Small intestine (tissue), 7 donors: Measurements from ENCODE around the gene MIXL1. TPM values are rescaled to one million over a fixed set of nuclear protein-coding genes. Genes with fewer than 3 reads are reported as not detected.
"Not testable (repeated sequence)": the region's sequence is repeated elsewhere in the genome, so short reads cannot be mapped to it uniquely, and the experiment has no call there.

ENCODE experiments used
- DNase-seq, 2 donors: peaks; one replicate each; pipeline versions ENCODE4 v3.0.0 to v3.0.0-alpha.2; 2013
- FAIRE-seq: peaks from 2 replicates; lab custom pipeline; 2012; peaks lifted over from hg19 to GRCh38; lab: Jason Lieb, UNC
- H3K27ac ChIP-seq, 3 donors: one replicate each; pipeline ENCODE4 v1.5.1; 2013; ENCODE audit warnings: low read length in 2 of 3, mild to moderate bottlenecking in 2 of 3, control low read depth in 1 of 3, inconsistent platforms in 1 of 3, low read depth in 1 of 3, moderate library complexity in 1 of 3
- H3K27me3 ChIP-seq, 3 donors: one replicate each; pipeline ENCODE4 v1.6.1; 2013; ENCODE audit warnings: low read length in 3 of 3, inconsistent platforms in 1 of 3; ENCODE audit not compliant: control insufficient read depth in 3 of 3, insufficient read depth in 3 of 3
- H3K36me3 ChIP-seq, 3 donors: one replicate each; pipeline ENCODE4 v1.6.1; 2013; ENCODE audit warnings: low read length in 3 of 3, inconsistent platforms in 1 of 3, low read depth in 1 of 3, mild to moderate bottlenecking in 1 of 3, moderate library complexity in 1 of 3; ENCODE audit not compliant: control insufficient read depth in 3 of 3, insufficient read depth in 2 of 3
- H3K4me1 ChIP-seq, 3 donors: one replicate each; pipeline ENCODE4 v1.6.1; 2013; ENCODE audit warnings: low read length in 2 of 3, inconsistent platforms in 1 of 3, low read depth in 1 of 3, mild to moderate bottlenecking in 1 of 3, moderate library complexity in 1 of 3; ENCODE audit not compliant: control insufficient read depth in 3 of 3, insufficient read depth in 2 of 3
- H3K4me3 ChIP-seq, 3 donors: one replicate each; pipeline ENCODE4 v1.5.1; 2013; ENCODE audit warnings: low read length in 3 of 3, control low read depth in 1 of 3, inconsistent platforms in 1 of 3, low read depth in 1 of 3, mild to moderate bottlenecking in 1 of 3, moderate library complexity in 1 of 3
- H3K9me3 ChIP-seq, 2 donors: one replicate each; pipeline ENCODE4 v1.6.1; 2013; ENCODE audit warnings: low read depth in 1 of 2, low read length in 1 of 2; ENCODE audit not compliant: control insufficient read depth in 2 of 2, insufficient read depth in 1 of 2
- WGBS, 3 donors: extraction: QIAGEN DNeasy Blood & Tissue Kit; methylation state at CpG; one replicate each; pipeline ENCODE4 v1.1.7; 2013; 5-methylcytosine and 5-hydroxymethylcytosine counted together
- polyA plus RNA-seq, 4 donors: library from polyadenylated mRNA; stranded (reverse) in 3 of 4; unstranded in 1 of 4; fragments of 200-250 nt in 3 of 4; fragments of 120-200 nt in 1 of 4; gene quantifications; one replicate each; pipeline versions ENCODE4 v1.2.1 to v1.2.3, GENCODE V29; 2013
- donor health status: healthy with polysubstance abuse.
- donor health status: control.
- donor health status: control.
- donor health status: Bipolar disorder and iron deficiency.
- donor health status: healthy.

MIXL1 gene
- polyA plus RNA-seq, 4 donors, result 0.06 to 1.1 (median 0.15) TPM; not detected in 1

DNA sequence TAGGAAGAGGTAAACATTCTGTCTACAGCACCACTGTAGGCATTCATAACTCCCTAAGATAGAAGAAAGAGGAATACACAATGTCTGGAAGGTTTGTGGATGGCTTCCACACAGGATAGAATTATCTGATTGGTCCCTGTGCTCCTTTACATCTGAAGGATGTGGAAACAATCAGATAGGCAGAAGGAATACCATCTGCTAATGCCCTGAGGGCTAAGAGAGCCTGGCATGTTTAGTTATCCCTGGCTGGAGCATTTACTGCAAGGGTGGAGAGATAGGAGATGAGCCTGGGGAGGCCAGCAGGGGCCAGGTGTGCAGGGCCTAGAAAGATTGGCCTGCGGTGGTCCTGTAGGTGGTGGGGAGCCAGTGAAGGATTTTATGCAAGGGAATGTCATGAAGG, 28.3 kb upstream of the MIXL1 start:
- H3K4me1 ChIP-seq, result no peaks in the 10 kb centered on the region
- WGBS, 3 donors, result 83 to 89% (median 83%) methylated on average over 1 of the region's 1 CpG
- H3K4me3 ChIP-seq, result no peak overlapping the region
- H3K27me3 ChIP-seq, result no peaks in the 10 kb centered on the region
- no peaks in the 10 kb centered on the region for H3K36me3 ChIP-seq
- no peaks in the 10 kb centered on the region for H3K9me3 ChIP-seq
- no peak for FAIRE-seq
- H3K27ac ChIP-seq, result no peak overlapping the region
- DNase-seq, result no peak

- H3K4me3 ChIP-seq, result no peak overlapping the region
- H3K27ac ChIP-seq, result no peak overlapping the region
- WGBS, 3 donors, result 56 to 73% (median 72%) methylated on average over 2 of the region's 2 CpGs
- H3K4me1 ChIP-seq, result no peaks in the 10 kb centered on the region
- DNase-seq (no peak), FAIRE-seq (no peak)
- H3K27me3 ChIP-seq, result no peaks in the 10 kb centered on the region
- no peaks in the 10 kb centered on the region for H3K36me3 ChIP-seq
- no peaks in the 10 kb centered on the region for H3K9me3 ChIP-seq
These were observed 23.5 kb upstream of the MIXL1 start for GRCh38 chr1:226199971-226200370.

DNA sequence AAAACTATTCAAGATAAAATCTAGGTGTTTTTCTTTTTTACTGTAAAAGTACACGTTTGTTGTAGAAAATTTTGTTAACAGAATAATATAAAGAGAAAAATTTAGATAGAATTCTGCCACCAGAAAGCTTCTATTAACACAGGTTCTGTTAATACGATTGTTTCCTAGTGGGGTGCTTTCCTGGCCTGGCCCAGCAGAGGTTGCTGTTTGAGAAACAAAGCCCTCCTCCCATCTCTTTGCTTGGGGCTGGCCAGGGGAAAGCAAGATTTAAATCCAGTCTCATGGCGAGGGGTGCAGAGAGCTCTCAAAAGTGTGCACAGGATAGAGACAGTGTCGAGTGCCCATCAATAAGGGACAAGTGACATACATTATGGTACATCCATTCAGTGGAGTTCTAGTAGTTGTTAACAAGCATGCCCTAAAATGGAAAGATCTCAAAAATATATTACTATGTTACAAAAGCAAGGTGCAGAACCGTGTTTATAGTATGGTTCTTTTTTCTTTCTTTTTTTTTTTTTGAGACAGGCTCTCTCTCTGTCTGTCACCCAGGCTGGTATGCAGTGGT, 22.4 kb upstream of the MIXL1 start:
- Histone ChIP-seq H3K27me3 (no peaks in the 10 kb centered on the region), H3K27ac (no peak overlapping the region), H3K9me3 (no peaks in the 10 kb centered on the region), H3K36me3 (no peaks in the 10 kb centered on the region), H3K4me1 (no peaks in the 10 kb centered on the region), H3K4me3 (no peak overlapping the region)
- whole genome bisulfite sequencing, 3 donors, result 50 to 56% (median 53%) methylated on average over 5 of the region's 5 CpGs
- FAIRE-seq, result no peak
- DNase-seq, result no peak

DNA sequence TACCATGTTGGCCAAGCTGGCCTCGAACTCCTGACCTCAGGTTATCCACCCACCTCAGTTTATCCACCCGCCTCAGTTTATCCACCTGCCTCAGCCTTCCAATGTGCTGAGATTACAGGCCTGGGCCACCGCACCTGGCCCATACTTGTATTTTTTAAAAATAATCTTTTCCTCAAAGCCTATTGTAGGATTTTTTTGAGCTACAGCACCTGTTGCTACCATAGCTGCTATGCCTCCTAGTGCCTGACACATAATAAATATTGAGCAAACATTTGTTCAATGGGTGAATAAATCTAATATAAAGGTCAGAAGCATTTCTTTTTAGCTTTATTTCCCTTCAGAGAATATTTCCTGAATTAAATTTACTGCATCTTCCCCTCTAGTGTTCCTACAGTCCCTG, 21.2 kb upstream of the MIXL1 start:
- Histone ChIP-seq H3K27ac (no peak overlapping the region), H3K4me3 (no peak overlapping the region), H3K36me3 (no peaks in the 10 kb centered on the region), H3K9me3 (no peaks in the 10 kb centered on the region), H3K4me1 (no peaks in the 10 kb centered on the region), H3K27me3 (no peaks in the 10 kb centered on the region)
- DNase-seq (no peak), FAIRE-seq (no peak)
- 87 to 93% (median 88%) methylated on average over 3 of the region's 3 CpGs for WGBS, 3 donors

DNA sequence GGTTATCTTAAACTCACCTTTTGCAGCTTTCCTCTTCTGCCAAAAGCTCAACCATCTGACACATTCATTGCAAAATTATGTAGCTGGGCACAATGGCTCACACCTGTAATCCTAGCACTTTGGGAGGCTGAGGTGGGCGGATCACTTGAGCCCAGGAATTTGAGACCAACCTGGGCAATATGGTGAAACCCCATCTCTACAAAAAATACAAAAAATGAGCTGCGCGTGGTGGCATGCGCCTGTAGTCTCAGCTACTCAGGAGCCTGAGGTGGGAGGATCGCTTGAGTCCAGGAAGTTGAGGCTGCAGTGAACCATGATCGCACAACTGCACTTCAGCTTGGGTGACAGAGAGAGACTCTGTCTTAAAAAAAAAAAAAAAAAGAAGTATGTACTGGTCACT, 20.8 kb upstream of the MIXL1 start:
- WGBS, 3 donors, result 84 to 91% (median 88%) methylated on average over 6 of the region's 6 CpGs
- not testable (repeated sequence) for FAIRE-seq, H3K36me3 ChIP-seq, DNase-seq, H3K4me1 ChIP-seq, H3K27ac ChIP-seq, H3K27me3 ChIP-seq, H3K4me3 ChIP-seq, H3K9me3 ChIP-seq

GRCh38 chr1:226203240-226203639, 20.2 kb upstream of the MIXL1 start:
- Histone ChIP-seq H3K9me3 (no peaks in the 10 kb centered on the region), H3K36me3 (no peaks in the 10 kb centered on the region), H3K27ac (no peak overlapping the region), H3K4me1 (no peaks in the 10 kb centered on the region), H3K27me3 (no peaks in the 10 kb centered on the region), H3K4me3 (no peak overlapping the region)
- 74 to 88% (median 81%) methylated on average over 1 of the region's 1 CpG for WGBS, 3 donors
- FAIRE-seq (no peak), DNase-seq (no peak)

- FAIRE-seq (no peak), DNase-seq (no peak)
- no peaks in the 10 kb centered on the region for H3K9me3 ChIP-seq
- no peaks in the 10 kb centered on the region for H3K27me3 ChIP-seq
- no peaks in the 10 kb centered on the region for H3K4me1 ChIP-seq
- WGBS, 3 donors, result 81 to 91% (median 86%) methylated on average over 4 of the region's 4 CpGs
- no peak overlapping the region for H3K4me3 ChIP-seq
- H3K27ac ChIP-seq, result no peak overlapping the region
- H3K36me3 ChIP-seq, result no peaks in the 10 kb centered on the region
These were observed 19.8 kb upstream of the MIXL1 start for GRCh38 chr1:226203655-226204054.

- no peaks in the 10 kb centered on the region for H3K27me3 ChIP-seq
- no peaks in the 10 kb centered on the region for H3K36me3 ChIP-seq
- no peaks in the 10 kb centered on the region for H3K4me1 ChIP-seq
- FAIRE-seq (no peak), DNase-seq (no peak)
- no peak overlapping the region for H3K27ac ChIP-seq
- H3K4me3 ChIP-seq, result no peak overlapping the region
- H3K9me3 ChIP-seq, result no peaks in the 10 kb centered on the region
These were observed 19.3 kb upstream of the MIXL1 start for GRCh38 chr1:226204198-226204597.

DNA sequence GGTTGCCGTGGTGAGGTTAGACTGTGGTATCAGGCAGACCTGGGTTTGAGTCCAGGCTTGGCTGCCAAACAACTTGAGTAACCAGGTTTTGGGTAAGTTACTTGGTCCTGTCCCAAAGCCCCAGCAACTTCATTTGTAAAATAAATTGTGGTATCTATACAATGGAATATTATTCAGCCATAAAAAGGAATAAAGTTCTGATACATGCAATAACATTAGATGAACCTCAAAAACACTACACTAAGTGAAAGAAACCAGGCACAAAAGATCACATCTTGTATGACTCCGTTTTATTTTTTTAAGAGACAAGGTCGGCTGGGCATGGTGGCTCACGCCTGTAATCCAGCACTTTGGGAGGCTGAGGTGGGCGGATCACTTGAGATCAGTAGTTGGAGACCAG, 16.4 kb upstream of the MIXL1 start:
- H3K4me3 ChIP-seq, result no peak overlapping the region
- FAIRE-seq (no peak), DNase-seq (no peak)
- no peaks in the 10 kb centered on the region for H3K27me3 ChIP-seq
- H3K27ac ChIP-seq, result no peak overlapping the region
- no peaks in the 10 kb centered on the region for H3K4me1 ChIP-seq
- no peaks in the 10 kb centered on the region for H3K36me3 ChIP-seq
- no peaks in the 10 kb centered on the region for H3K9me3 ChIP-seq
- 85 to 92% (median 88%) methylated on average over 5 of the region's 5 CpGs for WGBS, 3 donors
